Activated effector memory CD4-positive, alpha-beta T cell treated with anti-CD3 and anti-CD28 coated beads, Interleukin-2, amount 50 U/mL, for 16 hours (primary cell): ENCODE measurements around the gene TXN2.

Experiments used
- DNase-seq: peaks from one replicate; pipeline ENCODE4 v3.0.0-alpha.2; 2020

Gene TXN2

DNA sequence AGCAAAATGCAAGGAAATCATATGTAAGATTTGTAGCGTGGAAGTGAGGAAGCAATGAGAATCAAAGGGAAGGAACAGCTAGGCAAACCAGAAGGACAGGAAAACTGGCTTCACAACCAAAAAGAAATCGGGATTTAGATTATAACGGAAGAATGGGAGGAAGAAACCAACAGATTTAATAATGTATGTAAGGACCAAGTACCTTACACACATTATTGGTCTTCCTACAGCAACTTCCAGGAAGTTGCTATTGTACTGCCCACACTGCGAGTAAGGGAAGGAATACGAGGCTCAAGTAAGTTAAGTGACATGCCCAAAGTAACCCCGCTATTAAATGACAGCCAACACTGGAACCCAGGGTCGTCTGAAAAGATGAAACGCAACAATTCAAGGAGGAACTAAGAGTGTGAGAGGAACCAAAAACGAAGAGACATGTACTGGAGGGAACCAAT, 473 bp downstream of the TXN2 start:
- no peak for DNase-seq

DNA sequence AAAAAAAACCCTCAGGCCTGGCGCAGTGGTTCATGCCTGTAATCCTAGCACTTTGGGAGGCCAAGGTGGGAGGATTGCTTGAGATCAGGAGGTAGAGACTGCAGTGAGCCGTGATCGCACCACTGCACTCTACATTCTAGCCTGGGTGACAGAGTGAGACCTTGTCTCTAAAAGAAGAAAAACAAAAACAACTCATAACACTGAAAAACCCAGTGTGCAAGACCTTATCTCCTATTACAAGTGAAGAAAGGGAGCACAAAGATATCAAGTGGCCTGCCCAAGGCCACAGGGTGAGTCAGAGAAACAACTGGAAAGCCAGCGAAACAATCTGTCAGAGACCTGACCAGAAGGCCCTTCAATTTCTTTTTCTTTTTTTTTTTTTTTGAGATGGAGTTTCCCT, 2.5 kb downstream of the TXN2 start:
- no peak for DNase-seq

DNA sequence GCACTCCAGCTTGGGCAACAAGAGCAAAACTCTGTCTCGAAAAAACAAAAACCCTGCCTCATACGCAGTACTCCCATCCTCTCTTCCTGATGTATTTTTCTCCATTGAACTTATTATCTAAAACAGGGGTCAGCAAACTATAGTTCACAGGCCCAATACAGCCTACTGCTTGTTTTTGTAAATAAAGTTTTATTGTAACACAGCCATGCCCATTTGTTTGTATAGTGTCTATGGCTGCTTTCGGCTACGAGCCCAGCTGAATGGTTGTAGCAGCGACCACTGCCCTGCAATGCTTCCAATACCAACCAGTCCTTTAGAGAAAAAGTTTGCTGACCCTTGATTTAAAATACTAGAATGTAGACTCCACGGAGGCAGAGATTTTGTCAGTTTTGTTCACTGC, 6.1 kb downstream of the TXN2 start:
- DNase-seq, result no peak

DNA sequence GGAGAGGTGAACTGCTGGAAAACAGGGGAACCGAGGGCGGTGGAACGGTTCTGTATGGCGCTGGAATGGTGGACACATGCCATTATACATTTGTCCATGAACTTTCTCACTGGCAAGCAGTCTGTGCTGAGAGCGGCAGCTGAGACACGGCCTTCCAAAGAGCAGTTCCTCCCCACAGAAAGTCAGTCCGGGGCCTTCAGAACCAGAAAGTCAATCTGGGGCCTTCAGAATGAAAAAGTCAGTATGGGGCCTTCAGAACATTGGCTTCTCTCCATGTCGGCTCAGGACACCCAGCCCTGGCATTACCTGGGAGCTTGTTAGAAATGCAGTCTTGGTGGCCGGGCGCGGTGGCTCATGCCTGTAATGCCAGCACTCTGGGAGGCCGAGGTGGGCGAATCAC, 8.8 kb downstream of the TXN2 start:
- no peak for DNase-seq

DNA sequence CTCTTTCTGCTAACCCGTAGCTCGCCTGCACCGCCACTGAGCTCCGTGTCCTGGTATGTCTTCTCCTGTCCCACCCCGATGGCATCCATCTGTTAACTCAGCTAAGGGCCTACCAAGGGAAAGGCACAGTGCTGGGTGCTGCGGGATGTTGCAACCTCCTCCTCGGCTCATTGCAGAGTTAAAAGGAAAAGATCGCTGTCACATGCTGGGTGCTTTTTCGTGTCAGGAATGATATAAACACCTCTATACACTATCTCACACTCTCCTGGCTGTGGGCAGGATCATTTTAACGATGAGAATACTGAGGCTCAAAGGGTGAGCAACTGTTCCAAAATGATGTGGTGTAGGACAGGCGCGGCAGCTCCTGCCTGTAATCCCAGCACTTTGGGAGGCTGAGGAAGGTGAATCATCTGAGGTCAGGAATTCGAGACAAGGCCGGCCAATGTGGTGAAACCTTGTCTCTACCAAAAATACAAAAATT, 10.1 kb downstream of the TXN2 start:
- no peak for DNase-seq

DNA sequence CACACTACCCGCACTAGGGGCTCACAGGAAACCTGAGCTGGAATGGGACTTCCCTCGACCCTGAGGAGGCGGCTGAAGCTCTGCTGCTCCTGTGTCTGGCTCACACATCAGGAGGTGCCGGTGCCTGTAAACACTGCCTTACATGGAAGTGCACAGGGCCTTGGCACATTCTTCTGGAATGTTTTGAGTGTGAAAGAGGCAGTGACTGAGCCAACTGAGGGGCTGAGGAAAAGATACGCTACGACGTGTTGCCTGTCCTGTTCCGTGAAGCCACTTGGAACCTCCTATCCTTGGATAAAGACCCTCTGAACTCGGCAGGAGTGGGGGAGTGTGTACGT, 10.5 kb downstream of the TXN2 start:
- DNase-seq, result no peak

DNA sequence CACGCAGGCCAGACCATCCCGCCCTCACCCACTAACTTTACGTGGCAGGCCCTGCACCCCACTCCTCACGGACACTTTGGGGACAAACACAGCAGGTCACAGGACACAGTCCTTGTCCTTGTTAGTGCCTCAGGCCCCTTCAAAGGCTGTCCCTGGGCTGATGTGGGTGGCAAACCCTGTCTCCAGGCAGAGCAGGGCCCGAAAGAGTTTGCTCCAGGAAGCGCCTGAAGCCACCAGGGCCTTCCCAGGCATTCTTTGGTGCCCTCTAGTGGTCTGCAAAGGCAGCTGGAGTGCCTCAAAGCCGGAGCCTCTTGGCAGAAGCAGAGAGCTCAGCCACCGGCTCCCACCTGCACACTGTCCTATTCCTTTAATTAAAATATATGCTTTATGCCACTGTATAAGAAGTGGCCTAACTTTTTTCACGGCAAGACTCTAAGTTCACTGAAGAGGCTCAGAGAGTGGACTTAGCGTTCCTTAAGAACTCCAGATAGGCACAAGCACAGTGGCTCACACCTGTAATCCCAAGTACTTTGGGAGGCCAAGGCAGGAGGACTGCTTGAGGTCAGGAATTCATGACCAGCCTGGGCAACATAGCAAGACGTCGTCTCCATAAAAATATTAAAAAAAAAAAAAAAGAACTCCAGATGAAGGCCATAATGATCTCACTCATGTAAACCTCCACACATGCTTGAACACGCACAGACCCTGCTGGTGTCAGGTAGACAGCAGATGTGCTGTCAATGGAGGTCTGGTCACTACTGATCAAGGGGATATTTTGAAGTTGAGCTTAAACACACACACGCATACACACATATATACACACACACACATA, 11.1 kb downstream of the TXN2 start:
- DNase-seq, result peak; percentile 93

DNA sequence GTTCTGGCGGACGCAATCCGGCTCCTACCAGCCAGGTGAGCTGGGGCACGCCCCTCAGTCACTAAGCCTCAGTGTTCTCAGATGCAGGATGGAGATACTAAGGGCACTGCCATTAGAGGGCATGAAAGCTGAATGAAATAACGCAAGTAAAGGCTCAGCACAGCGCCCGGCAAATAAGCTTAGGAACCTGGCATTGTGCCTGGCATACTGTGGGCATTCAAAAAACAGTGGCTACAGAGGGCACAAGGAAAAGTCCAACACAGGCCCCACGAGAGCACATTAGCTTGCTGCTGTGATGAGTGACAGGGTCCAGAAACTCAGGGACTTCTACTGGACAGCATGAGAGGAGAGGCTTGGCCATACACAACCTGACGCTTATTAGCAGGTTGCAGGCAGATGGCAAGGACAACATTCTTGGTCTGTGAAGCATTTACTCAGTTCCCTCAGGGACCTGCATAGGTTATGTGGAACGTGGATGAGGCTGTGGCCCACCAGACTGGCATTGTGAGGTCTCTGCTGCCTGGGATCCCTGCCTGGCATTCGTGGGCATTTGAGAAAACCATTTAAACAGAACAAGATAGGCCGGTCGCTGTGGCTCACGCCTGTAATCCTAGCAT, 12.2 kb downstream of the TXN2 start:
- DNase-seq, result no peak

DNA sequence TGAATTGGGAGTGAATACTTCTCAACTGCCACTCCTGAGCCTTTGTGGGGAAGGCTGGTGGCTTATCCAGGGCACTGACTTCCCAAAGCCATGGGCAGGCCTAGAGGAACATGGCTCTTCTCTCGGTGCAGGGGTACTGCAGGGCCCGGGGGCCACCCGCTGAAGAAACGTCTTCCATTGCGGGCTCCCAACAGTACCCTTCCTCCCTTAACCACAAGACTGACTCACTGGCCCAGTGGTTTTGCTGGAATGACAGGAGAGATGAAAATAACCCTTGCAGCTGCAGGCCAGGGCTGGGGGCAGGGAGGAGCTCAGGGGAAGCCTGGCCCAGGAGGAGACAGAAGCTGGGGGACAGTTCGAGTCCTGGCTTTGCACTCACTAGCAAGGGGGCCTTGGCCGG, 13.5 kb downstream of the TXN2 start:
- no peak for DNase-seq

DNA sequence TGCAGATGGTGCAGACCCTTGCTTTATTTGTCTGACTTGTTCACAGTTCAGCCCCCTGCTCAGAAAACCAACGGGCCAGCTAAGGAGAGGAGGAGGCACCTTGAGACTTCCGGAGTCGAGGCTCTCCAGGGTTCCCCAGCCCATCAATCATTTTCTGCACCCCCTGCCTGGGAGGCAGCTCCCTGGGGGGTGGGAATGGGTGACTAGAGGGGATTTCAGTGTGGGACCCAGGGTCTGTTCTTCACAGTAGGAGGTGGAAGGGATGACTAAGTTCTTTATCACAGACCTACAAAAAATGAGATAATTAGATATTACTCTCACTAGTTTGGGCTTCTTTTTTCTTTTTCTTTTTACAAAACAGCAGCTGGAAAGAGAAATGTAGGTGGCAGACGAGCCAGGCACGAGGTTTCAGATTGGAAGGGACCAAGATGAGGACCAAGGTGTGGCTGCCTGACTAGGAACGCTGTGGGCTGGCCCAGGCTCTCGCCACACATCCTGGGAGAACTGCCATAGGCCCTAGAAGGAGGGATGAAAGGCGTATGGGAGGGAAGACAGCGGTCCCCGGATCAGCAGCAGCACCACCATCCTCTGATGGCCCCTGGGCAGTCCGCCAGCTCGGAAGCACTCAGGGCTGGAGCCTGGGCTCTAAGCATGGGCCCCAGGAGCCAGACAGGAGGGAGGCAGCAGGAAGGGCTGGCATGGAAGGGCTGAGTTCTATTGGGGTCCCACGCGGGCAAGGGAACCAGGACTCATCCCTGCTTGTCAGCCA, 14.2 kb downstream of the TXN2 start:
- DNase-seq, result no peak

DNA sequence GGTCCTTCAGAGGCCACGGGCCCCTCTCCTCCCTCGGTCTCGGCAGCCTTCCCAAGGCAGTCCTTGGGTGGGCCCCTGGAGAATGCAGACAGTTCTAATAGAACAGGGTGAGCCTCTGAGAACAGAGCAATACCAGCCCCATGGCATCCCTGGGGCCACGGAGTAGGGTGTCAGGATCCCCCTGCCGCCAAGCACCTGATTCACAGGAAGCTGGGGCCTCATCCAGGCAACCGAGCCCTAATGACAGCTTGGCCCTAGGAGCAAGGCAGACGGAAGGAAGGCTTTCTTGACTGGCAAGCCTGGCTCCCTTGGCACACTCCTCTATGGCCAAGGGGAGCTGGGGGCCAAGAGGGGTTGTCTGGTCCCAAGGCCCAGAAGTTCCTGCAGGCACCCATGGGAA, 15.2 kb downstream of the TXN2 start:
- no peak for DNase-seq

DNA sequence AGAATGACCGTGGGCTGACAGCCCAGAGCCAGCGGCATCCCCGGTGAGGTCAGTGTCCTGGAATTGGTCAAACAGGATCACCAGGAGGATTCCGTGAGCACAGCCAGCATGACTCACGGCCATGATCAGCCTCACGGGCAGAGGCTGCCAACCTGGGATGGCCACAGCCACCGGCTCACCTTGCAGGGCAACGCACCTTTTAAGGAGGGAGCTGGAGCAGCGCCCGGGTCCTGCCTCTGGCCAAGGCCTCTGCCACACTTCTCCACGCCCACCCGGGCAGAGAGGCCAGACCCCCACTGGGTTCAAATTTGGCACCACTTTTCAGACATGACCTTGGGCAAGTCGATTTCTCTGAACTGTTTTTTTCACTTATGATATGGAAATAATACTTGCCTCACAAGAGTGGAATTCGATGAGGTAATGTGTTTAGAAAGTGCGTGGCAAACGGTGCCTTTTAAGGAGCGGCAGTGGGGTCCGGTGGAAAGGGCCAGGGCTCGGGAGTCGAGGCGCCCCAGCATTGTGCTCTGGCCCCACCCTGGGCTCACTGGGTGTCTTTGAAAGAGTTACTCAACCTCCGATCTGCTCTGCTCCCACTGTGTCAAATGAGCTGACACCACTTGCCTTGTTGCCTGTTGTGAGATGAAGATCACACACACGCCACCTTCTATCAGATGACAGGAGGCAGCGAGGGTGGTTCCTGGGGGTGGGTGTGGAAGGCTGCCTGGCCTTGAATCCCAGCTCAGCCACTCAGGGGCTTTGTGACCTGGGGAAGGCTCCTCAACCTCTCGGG, 16.0 kb downstream of the TXN2 start:
- DNase-seq, result no peak

DNA sequence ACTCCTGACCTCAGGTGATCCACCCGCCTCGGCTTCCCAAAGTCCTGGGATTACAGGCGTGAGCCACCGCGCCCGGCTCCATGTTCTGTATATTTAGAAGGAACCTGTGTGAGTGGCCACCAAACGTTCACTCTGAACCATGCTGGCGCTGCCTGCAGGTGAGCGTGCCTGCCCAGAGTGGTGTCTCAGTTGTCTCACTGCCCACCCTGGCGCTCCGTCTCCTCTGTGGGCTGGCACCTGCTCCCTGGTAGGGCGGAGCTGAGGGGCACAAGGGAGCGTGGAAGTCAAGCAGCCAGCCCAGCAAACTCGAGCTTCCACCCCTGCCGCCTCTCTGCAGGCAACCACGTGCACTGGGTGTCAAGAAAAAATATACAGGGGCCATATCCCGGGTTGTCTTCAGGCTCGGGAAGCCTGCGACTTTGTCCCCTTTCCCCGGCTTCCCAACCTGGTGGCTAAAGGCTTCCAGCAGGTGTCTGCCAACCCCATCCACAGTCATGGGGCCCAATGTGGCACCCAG, 16.7 kb downstream of the TXN2 start:
- no peak for DNase-seq

DNA sequence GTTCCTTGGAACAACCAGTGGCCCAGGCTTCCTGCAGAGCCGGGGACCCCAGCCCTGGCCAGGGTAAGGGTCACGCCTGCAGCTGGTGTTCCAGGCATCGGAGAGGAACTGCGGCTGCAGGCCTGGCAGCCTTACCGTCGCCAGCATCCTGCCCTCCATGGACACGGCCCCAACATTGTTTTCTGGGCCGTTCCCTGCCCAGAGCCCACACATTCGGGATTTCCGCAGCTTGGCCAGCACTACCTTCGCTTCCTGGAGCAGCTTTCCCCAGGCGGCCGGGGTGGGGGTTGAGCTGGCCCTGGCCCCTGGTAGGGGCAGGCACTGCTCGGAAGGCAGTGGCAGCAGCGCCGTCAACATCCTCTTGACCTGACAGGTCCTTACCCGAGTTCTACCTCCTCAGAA, 17.7 kb downstream of the TXN2 start:
- no peak for DNase-seq

DNA sequence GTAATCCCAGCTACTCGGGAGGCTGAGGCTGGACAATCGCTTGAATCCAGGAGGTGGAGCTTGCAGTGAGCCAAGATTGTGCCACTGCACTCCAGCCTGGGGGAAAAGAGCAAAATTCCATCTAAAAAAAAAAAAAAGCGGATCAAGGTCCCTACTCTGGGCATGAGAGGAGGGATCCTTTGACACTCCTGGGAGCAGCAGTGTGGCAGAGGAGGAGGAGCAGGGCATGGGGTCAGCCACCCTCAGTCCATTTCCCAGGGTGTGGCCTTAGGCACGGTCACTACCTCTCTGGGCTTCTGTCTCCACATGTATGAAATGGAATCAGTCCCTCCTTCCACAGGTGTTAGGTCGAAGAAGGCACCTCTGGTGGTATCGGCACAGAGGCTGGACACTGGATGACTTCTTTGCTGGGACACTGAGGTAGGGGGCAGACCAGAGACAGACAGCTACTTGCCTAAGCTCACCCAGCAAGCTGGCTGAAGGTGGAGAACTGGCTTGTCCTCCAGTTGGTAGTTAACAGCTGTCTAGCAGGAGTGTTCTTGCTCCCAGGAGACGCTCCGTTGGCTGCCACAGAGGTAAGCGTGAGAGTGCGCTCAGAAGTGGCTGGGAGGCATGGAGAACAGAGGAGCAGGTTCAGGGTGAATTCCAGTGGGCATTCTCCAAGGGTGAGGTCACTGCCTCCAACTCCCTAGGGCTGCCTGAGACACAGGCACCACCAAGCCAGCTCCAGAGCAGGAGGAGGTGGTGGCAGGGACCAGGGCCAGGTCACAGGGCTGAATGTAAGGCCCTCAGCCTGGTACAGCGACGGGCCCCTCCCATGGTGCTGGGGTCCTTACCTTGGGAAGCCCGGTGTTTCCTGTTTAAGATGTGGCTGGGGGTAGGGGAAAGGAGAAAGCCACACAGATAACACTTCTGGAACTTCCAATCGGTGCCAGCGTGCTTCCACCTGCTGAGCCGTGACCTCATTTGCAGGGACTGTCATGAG, 19.5 kb downstream of the TXN2 start:
- no peak for DNase-seq

DNA sequence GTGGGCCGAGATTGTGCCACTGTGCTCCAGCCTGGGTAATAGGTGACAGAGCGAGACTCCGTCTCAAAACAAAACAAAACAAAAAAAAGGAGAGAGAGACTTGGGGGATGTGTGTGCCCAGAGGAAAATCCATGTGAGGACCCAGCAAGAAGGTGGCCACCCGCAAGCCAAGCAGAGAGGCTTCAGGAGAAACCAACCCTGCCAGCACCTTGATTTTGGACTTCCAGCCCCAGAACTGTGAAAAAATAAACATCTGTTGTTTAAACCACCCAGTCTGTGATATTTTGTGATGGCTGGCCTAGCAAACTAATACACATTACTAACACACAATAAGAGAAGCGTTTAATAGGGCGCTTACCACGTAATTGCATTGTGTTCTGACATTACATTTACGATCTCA, 21.2 kb downstream of the TXN2 start:
- no peak for DNase-seq

DNA sequence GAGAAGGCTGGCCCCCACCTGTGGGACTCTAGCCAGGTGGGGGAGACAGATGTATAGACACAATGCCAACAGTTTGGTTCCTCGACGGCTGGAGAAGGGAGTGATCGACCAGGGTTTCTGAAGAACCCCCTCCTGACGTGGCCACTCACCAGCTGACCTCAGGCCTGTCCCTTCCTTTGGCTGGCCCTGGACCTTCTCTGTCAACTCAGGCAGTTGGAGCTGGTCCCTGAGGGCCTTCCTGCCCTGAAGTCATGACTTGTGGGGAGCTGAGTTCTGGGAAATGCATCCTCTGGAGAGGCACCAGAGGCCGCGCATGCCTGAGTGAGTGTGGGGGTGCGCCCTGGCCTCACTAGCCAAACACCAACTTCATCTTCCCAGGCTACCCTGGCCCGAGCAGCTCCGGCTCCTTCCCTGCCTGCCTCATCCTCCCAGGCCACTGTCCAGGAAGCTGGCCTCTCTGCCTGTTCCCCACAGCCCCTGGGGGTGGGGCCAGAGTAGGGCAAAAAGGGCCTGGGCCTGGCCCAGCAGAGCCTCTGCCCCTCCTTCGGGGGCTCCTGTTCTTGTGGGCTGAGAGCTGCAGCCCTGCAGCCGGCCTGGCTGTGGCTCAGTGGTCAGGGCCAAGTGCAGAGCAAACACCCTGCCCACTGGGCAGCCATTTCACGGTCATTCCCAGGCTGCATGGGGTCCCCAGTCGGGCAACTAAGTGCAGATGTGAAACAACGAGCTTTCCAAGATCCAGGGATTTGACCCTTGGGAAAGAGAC, 23.6 kb downstream of the TXN2 start:
- no peak for DNase-seq

DNA sequence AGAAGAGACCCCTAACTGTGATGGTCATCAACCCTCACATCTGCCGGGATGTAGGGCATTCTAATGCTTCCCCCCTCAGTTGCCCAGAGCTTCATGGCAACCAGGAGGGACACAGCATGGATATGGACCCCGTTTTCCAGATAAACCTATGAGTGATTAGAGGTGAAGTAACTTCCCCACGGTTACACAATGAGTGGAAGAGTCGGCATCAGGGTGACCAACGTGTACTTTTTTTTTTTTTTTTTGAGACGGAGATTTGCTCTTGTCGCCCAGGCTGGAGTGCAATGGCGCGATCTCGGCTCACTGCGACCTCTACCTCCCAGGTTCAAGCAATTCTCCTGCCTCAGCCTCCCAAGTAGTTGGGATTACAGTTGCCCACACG, 25.0 kb downstream of the TXN2 start:
- no peak for DNase-seq

DNA sequence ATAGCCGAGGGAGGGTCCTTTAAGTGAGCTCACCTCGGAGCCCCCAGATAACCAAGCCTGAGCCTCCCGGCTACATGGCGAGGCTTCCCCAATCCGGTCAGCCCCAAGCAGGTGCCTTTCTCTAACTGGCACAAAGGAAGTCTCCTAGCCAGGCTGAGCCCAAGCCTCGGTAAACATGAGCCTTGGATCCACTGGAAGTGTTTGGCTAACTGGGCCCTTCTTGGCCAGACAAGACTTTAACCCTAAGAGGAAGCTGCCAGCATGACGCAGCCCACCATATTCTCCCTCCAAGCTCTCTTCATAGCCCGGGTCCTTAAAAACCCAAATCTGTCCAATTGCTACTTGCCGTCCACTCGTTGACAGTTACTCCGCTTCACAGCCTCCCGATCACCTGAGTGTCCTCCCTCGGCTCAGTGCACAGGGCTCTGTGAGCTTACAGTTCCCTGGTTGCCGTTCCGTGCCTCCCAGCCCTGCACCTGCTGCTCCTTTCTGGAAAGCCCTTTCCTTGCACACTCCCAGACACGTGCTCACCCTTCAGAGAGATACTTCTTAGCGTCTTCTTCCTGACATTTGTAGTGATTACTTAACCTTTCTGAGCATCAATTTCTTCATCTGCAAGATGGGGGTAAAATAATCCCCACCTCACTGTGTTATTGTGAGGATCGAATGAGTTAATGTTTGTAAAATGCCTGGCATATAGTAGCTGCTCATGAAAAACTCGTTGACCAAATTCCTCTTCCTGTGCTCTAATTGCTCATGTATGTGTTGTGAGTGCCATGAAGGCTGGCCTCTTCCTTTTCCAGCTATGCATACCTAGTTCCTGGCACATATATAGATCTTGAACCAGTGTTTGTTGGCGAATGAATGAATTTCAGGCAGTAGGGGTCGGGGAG, 25.6 kb downstream of the TXN2 start:
- no peak for DNase-seq
